Stimulated activated naive B cell treated with anti-CD40 and anti-IgM and Interleukin-4, amounts not matched to agents 10 μg/mL and 1 μg/mL and 100 μg/mL, for 72 hours (primary cell): ENCODE results near the gene ANXA4.
A peak's percentile ranks its signal among the peaks of the same experiment; 100 is the strongest.
"Not testable (repeated sequence)": the region's sequence is repeated elsewhere in the genome, so short reads cannot be mapped to it uniquely, and the experiment has no call there.

ENCODE experiments used
- ATAC-seq, 2 donors: fragments of 150-1000 bp; cut with Tn5 transposase; replicated peaks; 2 replicates each; pipeline ENCODE4 v1.10.0; 2021; ENCODE audit warnings: moderate library complexity in 1 of 2
- DNase-seq: peaks from one replicate; pipeline ENCODE4 v3.0.0; 2021
- H3K27ac Mint-ChIP-seq: one replicate; pipeline ENCODE4 v1.8.0; 2022; ENCODE audit warnings: mild to moderate bottlenecking, mixed read lengths
- H3K27me3 Mint-ChIP-seq, 2 donors: one replicate each; pipeline ENCODE4 v1.8.0; 2022; ENCODE audit warnings: mixed read lengths in 2 of 2
- H3K36me3 Mint-ChIP-seq, 2 donors: one replicate each; pipeline ENCODE4 v1.8.0; 2022; ENCODE audit warnings: mixed read lengths in 2 of 2, mild to moderate bottlenecking in 1 of 2
- H3K4me1 Mint-ChIP-seq, 2 donors: one replicate each; pipeline ENCODE4 v1.8.0; 2022; ENCODE audit warnings: mixed read lengths in 2 of 2, mild to moderate bottlenecking in 1 of 2
- H3K4me3 Mint-ChIP-seq, 2 donors: one replicate each; pipeline ENCODE4 v1.8.0; 2022; ENCODE audit warnings: mild to moderate bottlenecking in 2 of 2, mixed read lengths in 2 of 2, moderate library complexity in 1 of 2
- H3K9me3 Mint-ChIP-seq, 2 donors: one replicate each; pipeline ENCODE4 v1.8.0; 2022; ENCODE audit warnings: mixed read lengths in 2 of 2, mild to moderate bottlenecking in 1 of 2

Gene ANXA4

GRCh38 chr2:69731147-69731970 is 10.6 kb upstream of the ANXA4 start:
- Mint-ChIP-seq H3K4me1 (peaks cover 30 to 45% of the 10 kb centered on the region in 2 donors), H3K36me3 (no peaks in the 10 kb centered on the region), H3K27me3 (no peaks in the 10 kb centered on the region), H3K4me3 (peak overlapping the region; percentile 9 to 29), H3K9me3 (no peaks in the 10 kb centered on the region), H3K27ac (peak overlapping the region; percentile 53)
- ATAC-seq (peak; percentile 81 to 87), DNase-seq (no peak)

- no peaks in the 10 kb centered on the region for H3K27me3 Mint-ChIP-seq
- no peak overlapping the region for H3K4me3 Mint-ChIP-seq
- no peak overlapping the region for H3K27ac Mint-ChIP-seq
- ATAC-seq: no peak
- no peak for DNase-seq
- H3K9me3 Mint-ChIP-seq: no peaks in the 10 kb centered on the region
- no peaks in the 10 kb centered on the region for H3K36me3 Mint-ChIP-seq
- peaks cover 32 to 45% of the 10 kb centered on the region in 2 donors for H3K4me1 Mint-ChIP-seq
Observed at GRCh38 chr2:69733342-69734034, 8.4 kb upstream of the ANXA4 start.

DNA sequence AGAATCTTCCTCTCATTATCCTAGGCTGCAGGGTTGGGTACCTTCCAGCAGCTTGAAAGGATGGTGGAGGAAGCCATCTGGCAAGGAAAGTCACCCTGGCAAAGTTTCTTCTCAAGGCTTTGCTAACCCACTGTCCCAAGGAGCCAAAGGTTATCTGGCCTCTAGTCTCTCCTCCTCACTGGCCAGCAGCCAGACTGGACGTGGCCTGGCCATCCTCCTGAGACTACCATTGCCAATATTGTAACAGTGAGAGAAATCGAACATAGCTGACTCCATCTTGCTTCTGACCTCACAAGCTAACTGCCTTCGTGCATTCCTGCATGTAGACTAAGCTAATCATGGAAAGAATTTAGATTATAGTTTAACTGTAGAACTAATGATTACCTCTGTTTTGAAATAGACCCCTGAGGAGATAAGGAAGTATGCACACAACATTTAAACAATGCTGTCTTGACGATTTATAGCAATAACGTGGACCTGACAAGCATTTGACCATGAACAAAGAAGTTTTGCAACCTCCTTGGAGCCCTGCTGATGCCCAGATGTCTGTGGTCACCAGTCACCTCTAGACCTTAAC is 7.8 kb upstream of the ANXA4 start:
- Mint-ChIP-seq H3K9me3 (no peaks in the 10 kb centered on the region), H3K4me1 (peaks cover 32 to 45% of the 10 kb centered on the region in 2 donors), H3K36me3 (no peaks in the 10 kb centered on the region), H3K27me3 (no peaks in the 10 kb centered on the region), H3K4me3 (no peak overlapping the region), H3K27ac (peak overlapping the region; percentile 69)
- DNase-seq (no peak), ATAC-seq (no peak)

- no peak overlapping the region for H3K4me3 Mint-ChIP-seq
- no peaks in the 10 kb centered on the region for H3K27me3 Mint-ChIP-seq
- no peak for DNase-seq
- ATAC-seq: peak; percentile 71 to 78
- H3K27ac Mint-ChIP-seq: peak overlapping the region; percentile 69
- H3K36me3 Mint-ChIP-seq: no peaks in the 10 kb centered on the region
- H3K9me3 Mint-ChIP-seq: no peaks in the 10 kb centered on the region
- peaks cover 32 to 45% of the 10 kb centered on the region in 2 donors for H3K4me1 Mint-ChIP-seq
Observed at GRCh38 chr2:69734854-69735544, 6.9 kb upstream of the ANXA4 start.

GRCh38 chr2:69735686-69736085 is 6.2 kb upstream of the ANXA4 start:
- Mint-ChIP-seq H3K9me3 (no peaks in the 10 kb centered on the region), H3K36me3 (no peaks in the 10 kb centered on the region), H3K27me3 (no peaks in the 10 kb centered on the region), H3K4me3 (no peak overlapping the region), H3K4me1 (peaks cover 29 to 41% of the 10 kb centered on the region in 2 donors), H3K27ac (no peak overlapping the region)
- DNase-seq: no peak
- no peak for ATAC-seq

- not testable (repeated sequence) for ATAC-seq, H3K27ac Mint-ChIP-seq, H3K4me3 Mint-ChIP-seq
Observed at GRCh38 chr2:69738149-69738548, 3.8 kb upstream of the ANXA4 start.

DNA sequence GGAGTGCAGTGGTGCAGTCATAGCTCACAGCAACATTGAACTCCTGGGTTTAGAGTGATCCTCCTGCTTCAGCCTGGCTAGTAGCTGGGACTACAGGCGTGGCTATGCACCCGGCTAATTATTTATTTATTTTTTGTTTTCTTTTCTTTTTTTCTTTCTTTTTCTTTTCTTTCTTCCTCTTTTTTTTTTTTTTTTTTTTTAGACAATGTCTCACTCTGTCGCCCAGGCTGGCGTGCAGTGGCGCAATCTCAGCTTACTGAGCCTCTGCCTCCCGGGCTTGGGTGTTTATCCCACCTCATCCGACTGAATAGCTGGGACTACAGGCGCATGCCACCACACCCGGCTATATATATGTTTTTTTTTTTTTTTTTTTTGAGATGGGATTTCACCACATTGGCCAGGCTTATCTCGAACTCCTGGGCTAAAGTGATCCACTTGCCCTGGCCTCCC is 1.4 kb upstream of the ANXA4 start:
- Mint-ChIP-seq H3K4me3 (no peak overlapping the region), H3K27me3 (no peaks in the 10 kb centered on the region), H3K9me3 (no peaks in the 10 kb centered on the region), H3K27ac (no peak overlapping the region), H3K4me1 (peaks cover 19 to 40% of the 10 kb centered on the region in 2 donors), H3K36me3 (peaks cover 2 to 3% of the 10 kb centered on the region in 2 donors)
- DNase-seq (no peak), ATAC-seq (peak in 1 of 2 donors; percentile 12)

More at GRCh38 chr2:69738149-69738548, 3.8 kb upstream of the ANXA4 start:
- not testable (repeated sequence) for H3K27me3 Mint-ChIP-seq, H3K9me3 Mint-ChIP-seq, DNase-seq, H3K36me3 Mint-ChIP-seq
- H3K4me1 Mint-ChIP-seq: peaks cover 31 to 42% of the 10 kb centered on the region in 2 donors

- Mint-ChIP-seq H3K27me3 (no peaks in the 10 kb centered on the region), H3K4me3 (peak overlapping the region; percentile 98 to 99), H3K4me1 (peaks cover 15 to 35% of the 10 kb centered on the region in 2 donors), H3K36me3 (peaks cover 2 to 3% of the 10 kb centered on the region in 2 donors), H3K27ac (peak overlapping the region; percentile 96), H3K9me3 (no peaks in the 10 kb centered on the region)
- DNase-seq (peak; percentile 17), ATAC-seq (peak; percentile 70 to 71)
Observed at GRCh38 chr2:69741229-69741574, 732 bp upstream of the ANXA4 start.

DNA sequence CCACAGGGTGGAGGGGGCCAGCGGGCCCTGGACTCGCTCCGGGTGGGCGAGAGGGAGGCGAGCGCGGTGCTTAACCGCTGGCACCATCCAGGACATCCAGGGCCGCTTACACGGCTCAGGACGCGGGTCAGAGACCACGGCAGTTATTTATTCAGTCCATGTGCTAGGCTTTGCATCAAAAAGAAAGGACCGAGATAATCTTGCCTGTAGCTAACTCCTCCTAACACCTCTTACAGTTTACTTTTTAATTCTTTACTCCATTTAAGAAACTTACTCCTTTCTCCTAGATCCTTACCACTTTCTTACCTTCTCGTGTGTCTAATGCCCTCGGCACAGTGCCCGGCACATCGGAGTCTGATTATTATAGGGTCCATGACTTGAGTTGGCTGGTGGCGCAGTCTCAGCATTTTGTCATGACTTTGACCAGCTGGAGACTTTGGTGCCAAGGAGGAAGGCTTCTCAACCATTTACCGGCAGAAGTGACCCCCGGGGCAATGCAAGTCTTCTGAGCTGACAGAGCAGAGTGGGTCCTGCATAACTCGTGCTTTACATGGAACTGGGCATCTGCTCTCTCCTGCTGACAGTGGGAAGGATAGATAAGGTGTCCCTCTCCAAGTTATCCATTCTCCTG is 503 bp downstream of the ANXA4 start:
- no peaks in the 10 kb centered on the region for H3K9me3 Mint-ChIP-seq
- H3K4me3 Mint-ChIP-seq: peak overlapping the region; percentile 89 to 99
- DNase-seq (no peak), ATAC-seq (peak; percentile 43 to 44)
- H3K27ac Mint-ChIP-seq: peak overlapping the region; percentile 84
- H3K27me3 Mint-ChIP-seq: no peaks in the 10 kb centered on the region
- peaks cover 15 to 35% of the 10 kb centered on the region in 2 donors for H3K4me1 Mint-ChIP-seq
- peaks cover 5 to 6% of the 10 kb centered on the region in 2 donors for H3K36me3 Mint-ChIP-seq

- Mint-ChIP-seq H3K27me3 (no peaks in the 10 kb centered on the region), H3K4me3 (no peak overlapping the region), H3K36me3 (peaks cover 5 to 9% of the 10 kb centered on the region in 2 donors), H3K9me3 (no peaks in the 10 kb centered on the region), H3K27ac (no peak overlapping the region), H3K4me1 (peaks cover 14 to 35% of the 10 kb centered on the region in 2 donors)
- ATAC-seq: no peak
- no peak for DNase-seq
Observed at GRCh38 chr2:69743847-69744264, 1.9 kb downstream of the ANXA4 start.

GRCh38 chr2:69744456-69744855 is 2.5 kb downstream of the ANXA4 start:
- H3K4me1 Mint-ChIP-seq: peaks cover 18 to 35% of the 10 kb centered on the region in 2 donors
- no peak for DNase-seq
- no peaks in the 10 kb centered on the region for H3K9me3 Mint-ChIP-seq
- no peak overlapping the region for H3K4me3 Mint-ChIP-seq
- peaks cover 5 to 13% of the 10 kb centered on the region in 2 donors for H3K36me3 Mint-ChIP-seq
- no peak overlapping the region for H3K27ac Mint-ChIP-seq
- no peaks in the 10 kb centered on the region for H3K27me3 Mint-ChIP-seq
- ATAC-seq: no peak

DNA sequence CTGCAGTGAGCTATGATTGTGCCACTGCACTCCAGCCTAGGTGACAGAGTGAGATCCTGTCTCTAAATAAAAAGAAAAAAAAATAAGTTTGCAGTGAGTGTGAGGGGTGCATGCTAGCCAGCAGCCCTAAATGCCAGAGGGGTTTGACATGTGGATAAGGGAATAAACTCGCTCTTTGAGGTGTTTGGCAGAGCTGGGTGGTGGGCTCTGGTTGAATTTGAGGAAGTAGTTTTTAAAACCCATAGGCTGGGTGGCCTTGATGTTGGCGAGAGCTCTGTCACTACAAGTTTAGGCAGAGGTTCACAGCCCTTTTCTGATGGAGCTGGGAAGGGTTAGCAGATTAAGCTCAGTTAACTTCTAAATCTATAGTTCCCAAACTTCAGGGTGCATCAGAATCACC is 3.1 kb downstream of the ANXA4 start:
- Mint-ChIP-seq H3K4me1 (peaks cover 18 to 35% of the 10 kb centered on the region in 2 donors), H3K27ac (peak overlapping the region; percentile 14), H3K4me3 (no peak overlapping the region), H3K27me3 (no peaks in the 10 kb centered on the region), H3K9me3 (no peaks in the 10 kb centered on the region), H3K36me3 (peaks cover 5 to 13% of the 10 kb centered on the region in 2 donors)
- ATAC-seq (no peak), DNase-seq (no peak)

- Mint-ChIP-seq H3K36me3 (peaks cover 5 to 10% of the 10 kb centered on the region in 2 donors), H3K9me3 (no peaks in the 10 kb centered on the region), H3K27me3 (no peaks in the 10 kb centered on the region), H3K4me1 (peaks cover 19 to 23% of the 10 kb centered on the region in 2 donors), H3K4me3 (no peak overlapping the region), H3K27ac (no peak overlapping the region)
- no peak for DNase-seq
- no peak for ATAC-seq
Observed at GRCh38 chr2:69750246-69750645, 8.3 kb downstream of the ANXA4 start.
